GM19467 (cell line): ENCODE results near the gene METRNL.
A peak's percentile ranks its signal among the peaks of the same experiment; 100 is the strongest.
"Not testable (repeated sequence)": the region's sequence is repeated elsewhere in the genome, so short reads cannot be mapped to it uniquely, and the experiment has no call there.

Source experiments
- ATAC-seq: cut with Tn5 transposase; IDR thresholded peaks from one replicate; pipeline ENCODE4 v1.9.1; 2021; ENCODE audit warnings: mild to moderate bottlenecking, moderate library complexity; ENCODE audit not compliant: unreplicated experiment

Gene METRNL

DNA sequence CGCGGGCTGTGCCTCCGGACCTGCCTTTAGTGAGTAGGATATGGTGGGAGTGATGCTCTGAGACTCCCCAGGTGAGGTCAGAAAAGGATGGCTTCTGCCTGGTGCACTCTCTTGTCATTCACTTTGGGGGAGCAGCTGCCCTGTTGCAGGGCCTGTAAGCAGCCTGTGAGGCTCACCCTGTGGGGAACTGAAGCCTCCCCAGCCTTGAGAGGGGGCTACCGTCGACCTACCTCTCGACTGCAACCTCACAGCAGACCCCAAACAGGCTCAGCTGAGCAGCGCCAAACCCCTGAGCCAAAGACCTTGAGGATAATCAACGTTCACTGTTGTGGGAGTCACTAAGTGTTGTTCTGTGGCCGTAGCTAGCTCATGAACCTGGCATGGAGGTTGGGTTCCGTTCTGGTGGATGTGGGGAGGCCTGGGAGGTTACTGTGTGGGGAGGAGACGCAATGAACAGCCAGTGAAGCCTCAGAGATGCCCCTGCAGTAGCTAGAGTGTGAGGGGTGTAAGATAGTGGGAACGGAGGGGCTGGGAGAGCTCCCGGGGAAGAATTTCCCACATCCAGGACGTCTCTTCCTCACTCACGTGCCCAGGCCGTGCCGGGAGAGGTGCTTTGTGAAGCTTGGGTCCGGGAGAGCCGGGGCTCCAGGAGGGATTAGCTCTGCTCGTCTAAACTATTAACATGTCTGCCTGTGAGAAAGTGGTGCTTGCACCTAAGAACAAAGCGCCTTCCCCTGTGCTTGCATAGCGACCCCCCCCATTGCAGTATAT, 38.8 kb downstream of the METRNL start:
- ATAC-seq, result no peak

DNA sequence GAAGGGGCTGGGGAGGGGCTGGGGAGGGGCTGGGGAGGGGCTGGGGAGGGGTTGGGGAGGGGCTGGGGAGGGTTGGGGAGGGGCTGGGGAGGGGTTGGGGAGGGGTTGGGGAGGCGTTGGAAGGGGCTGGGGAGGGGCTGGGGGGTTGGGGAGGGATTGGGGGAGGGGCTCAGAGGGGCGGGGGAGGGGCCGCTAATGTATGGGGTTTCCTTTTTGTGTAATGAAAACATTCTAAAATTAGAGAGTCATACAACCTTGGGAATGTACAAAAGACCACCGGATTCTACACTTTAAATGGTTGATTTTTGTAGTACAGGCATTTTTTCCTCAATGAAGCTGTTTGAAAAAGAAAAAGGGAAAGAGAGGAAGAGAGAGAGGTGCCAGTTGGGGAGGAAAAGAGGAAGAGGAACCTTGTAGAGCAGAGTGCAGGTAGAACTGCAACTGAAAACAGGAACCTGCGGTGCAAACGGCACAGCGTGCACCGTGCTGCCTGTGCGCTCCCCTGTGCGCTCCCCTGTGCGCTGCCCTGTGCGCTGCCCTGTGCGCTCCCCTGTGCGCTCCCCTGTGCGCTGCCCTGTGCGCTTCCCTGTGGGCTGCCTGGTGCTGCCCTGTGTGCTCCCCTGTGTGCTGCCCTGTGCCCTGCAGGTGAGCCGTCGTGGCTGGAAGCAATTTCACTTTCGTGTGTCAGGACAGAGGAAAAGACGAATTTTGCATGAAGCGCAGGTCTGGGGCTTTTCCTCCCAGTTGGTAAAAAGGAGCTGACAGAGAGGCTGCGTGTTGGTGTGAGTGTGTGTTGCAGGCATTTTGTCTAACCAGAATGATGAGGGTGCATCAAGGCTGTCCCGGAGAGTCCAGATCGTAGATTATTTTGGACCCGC, 40.8 kb downstream of the METRNL start:
- ATAC-seq, result peak; percentile 67

DNA sequence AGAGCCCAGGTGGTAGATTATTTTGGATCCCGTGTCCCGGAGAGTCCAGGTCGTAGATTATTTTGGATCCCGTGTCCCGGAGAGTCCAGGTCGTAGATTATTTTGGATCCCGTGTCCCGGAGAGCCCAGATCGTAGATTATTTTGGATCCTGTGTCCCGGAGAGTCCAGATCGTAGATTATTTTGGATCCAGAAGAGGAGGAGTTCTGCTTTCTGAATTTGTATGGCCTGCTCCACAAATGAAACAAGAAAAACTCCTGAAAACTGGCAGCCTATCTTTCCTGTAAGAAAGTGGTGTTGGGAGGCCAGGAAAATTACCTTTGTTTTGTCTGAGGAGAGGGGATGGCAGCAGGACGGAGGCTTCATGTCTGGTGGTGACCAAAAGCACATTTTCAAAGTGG, 42.1 kb downstream of the METRNL start:
- not testable (repeated sequence) for ATAC-seq

DNA sequence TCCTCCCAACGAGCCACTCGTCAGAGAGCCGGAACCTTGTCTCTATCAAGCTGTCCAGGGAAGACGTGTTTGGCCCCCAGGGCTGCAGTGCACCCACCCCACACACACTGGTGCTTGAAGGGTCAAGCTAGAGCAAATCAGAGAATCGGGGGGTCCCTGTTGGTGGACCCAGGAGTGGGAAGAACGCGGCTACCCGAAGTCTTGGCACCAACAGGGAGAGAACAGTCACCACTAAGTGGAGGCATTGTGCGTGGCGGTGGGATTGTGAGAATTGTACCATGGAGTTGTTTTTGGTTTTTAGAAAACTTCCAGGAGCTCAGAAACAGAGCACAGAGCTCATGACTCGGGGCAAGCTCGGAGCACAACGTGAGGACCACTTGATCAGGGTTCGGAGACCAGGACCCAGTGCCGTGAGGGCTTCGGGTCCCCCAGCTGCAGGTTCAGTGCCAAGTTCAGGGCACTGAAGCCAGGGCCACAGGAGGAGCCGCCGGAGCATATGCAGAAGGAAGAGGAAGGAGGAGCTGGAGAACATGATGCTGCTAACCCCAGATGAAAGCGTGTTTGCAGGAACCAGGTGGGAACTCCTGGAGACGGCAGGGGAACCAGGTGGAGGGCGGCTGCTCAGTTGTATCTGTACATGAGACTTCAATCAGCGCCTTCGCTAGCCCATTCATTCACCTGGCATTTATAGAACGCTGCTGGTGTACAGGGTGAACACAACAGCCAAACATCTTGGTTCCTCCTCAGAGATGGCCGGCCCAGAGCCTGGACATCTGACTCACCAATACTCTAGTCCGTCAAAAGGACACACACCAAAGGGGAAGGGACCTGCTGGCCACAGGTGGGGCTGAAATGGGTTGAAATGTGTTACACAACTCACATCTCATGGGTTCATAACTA, 42.8 kb downstream of the METRNL start:
- no peak for ATAC-seq

DNA sequence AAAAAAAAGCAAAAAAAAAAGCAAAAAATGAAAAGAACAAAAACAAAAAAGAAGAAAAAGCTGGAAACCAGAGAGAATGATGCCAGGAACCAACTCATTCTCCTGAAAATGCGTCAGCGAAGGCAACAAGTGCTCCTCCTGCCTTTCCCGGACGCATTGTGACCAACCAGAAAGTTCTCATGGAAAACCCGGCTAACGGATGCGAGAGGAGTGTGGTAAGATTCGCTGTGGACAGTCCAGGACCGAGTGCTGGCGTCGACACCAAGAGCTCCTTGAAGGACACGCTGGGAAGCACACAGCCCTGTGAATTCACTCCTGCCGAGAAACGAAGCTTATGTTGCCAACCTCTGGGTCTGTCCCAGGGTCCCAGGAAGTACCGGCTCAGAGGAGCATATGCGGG, 43.4 kb downstream of the METRNL start:
- ATAC-seq, result no peak

DNA sequence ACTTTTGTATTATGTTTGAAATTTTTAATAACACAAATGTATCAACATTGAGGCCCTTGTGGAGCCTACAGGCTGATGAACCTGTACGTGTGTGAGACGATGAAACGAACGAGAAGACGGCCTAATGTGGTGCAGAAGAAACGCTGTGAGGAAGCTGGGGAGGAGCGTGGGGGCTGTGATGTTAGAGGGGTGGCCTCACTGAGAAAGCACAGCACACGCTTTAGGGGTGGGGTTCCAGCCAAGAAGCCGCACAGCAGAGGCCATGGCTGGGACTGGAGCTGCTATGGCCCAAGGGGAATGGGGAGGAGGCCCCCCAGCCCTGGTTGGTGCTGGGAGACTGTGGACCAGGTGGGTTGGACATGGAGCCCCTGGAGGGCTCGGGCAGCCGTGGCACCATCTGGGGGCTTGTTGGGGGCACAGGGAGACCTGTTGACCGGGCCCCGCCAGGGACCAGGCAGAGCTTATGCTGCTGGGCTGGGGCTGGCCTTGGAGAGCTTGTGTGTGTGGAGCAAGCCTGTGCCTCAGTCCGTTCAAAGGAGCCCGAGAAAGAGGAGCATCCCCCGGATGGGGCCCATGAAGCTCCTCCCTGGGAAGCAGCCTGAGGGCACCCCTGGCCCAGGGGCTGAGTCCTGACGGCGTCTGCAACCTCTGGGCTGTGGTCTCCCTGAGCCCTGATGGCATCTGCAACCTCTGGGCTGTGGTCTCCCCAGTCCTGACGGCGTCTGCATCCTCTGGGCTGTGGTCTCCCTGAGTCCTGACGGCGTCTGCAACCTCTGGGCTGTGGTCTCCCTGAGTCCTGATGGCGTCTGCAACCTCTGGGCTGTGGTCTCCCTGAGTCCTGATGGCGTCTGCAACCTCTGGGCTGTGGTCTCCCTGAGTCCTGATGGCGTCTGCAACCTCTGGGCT, 44.7 kb downstream of the METRNL start:
- no peak for ATAC-seq

DNA sequence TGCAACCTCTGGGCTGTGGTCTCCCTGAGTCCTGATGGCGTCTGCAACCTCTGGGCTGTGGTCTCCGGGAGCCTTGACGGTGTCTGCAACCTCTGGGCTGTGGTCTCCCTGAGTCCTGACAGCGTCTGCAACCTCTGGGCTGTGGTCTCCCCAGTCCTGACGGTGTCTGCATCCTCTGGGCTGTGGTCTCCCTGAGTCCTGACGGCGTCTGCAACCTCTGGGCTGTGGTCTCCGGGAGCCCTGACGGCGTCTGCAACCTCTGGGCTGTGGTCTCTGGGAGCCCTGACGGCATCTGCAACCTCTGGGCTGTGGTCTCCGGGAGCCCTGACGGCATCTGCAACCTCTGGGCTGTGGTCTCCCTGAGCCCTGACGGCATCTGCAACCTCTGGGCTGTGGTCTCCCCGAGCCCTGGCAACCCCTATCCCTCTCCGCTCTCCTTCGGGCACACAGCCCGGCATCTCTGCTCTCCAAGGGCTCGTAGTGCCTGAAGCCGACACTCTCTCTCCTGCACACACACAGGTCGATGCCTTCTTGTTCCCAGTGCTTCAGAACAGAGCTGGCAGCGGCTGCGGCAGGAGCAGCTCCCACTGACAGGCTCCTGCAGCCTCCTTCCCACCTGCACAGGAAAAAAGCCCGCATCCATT, 45.6 kb downstream of the METRNL start:
- no peak for ATAC-seq

DNA sequence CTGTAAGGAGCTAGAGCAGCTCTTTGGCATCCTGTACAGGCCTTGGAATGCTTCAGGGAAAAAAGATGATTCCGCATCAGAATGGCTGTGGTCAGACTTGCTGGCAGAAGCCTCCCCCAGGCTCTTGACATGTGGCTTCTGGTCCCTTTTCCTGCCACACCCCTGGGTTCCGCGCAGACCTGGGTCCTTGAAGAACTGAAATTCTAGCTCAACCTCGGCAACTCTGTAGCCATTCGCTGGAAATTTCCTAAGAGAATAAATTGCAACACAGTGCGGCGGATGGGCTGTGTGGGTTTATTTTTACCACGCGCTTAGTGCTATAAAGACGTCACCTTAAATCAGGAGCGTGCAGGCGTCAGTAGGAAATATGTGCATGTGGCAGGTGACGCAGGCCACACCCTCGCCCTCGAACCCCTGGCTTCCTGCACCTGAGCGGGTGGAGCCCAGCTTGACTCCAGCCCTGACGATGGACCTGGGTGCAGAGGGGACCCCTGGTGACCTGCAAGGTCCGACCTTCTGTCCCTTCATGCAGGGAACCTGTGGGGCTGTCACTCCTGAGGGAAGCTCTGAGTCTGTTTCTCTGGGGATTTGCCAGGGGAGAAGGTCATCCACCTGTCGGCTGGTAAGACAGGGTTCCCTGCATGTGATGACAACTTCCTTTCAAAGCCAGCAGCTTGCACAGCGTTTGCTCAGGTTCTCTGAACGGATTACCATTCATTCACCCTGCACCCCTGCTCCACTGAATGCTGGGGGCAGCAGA, 46.3 kb downstream of the METRNL start:
- ATAC-seq, result no peak

DNA sequence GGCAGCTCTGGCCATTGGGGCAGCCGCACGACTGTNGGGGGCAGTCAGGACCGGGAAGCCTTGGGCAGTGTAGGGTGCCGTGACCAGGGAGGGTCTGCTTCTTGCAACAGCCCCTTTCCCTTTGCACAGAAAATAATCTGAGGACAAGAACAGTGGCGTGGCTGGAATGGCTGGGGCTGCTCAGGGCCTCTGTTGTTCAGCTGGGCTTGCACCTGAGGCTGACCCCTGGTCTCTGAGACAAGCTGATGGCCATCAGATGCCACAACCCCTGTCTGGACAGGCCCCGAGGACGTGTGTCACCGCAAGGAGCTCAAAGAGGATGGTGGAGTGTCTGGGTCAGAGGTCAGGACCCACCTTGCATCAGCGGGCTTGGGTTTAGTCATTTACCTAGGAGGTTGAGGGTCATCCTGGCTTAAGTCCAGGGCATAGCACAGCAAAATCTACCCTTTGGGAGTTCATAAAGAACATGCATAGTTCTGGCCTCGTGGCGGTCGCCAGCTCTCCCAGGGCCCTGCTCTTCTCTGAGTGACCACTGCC, 46.9 kb downstream of the METRNL start:
- no peak for ATAC-seq

DNA sequence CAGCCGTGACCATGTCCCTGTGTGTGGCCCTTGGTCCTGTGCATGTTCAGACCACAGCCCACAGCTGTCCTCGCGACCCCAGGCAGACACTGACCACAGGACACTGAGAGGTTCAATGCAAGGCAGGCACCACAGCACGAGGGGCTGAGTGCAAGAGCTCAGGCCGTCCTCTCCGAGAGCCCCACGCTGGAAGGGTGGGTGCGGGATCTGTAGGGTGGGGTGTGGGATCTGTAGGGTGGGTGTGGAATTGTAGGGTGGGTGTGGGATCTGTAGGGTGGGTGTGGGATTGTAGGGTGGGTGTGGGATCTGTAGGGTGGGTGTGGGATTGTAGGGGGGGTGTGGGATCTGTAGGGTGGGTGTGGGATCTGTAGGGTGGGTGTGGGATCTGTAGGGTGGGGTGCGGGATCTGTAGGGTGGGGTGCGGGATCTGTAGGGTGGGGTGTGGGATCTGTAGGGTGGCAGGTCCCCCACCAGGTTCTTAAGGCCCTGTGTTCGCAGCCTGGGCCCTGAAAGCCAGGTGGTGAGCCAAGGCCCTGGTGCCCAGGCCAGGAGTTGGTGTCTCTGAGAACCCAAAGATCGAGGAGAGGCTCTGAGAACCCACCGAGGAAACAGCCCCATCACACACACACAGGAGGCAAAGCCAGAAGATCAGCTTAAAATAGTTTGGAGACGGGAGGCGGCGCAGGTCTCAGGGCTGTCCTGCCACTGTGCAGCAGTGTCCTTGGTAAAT, 48.2 kb downstream of the METRNL start:
- ATAC-seq, result no peak

DNA sequence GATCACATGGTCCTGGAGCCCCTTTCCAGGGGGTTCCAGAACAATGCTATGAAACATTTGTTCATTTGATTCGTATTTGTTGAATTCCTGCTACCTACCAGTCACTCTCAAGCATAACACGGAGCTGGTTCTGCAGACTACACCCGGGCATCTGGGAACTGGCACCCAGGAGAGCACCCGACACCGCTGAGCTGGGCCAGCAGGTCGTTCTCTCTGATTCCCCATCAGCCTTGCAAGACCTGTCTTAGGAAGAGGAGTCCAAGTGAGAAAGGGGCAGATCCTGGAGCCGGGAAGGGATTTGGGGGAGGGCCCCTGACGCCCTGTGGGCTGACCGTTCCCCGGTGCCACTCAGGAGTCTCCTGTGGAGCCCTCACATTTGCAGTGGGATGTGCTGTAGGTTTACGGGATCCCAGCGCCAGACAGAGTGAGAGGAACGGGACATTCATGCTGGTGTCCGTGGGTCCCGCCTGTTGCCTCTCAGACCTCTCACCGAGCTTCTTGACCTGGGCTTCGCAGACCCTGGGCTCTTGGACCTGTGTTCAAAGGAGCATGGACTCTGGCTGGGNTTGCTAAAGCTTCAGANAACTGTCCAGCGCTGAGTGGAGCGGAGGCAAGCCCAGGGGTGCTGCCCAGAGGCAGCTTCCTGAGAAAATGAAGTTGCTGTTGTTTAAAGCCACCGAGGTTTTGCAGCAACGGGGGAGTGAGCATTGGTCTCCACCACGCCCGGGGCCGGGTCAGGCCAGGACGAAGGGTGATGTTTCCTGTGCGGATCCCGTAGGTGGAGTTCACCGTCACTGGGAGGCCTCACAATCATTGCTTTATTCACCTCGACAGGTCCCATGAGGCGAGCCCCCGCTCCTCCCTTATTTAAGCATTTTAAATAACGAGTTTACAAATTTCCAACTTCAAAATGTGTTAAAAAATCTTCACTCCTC, 49.2 kb downstream of the METRNL start:
- no peak for ATAC-seq

DNA sequence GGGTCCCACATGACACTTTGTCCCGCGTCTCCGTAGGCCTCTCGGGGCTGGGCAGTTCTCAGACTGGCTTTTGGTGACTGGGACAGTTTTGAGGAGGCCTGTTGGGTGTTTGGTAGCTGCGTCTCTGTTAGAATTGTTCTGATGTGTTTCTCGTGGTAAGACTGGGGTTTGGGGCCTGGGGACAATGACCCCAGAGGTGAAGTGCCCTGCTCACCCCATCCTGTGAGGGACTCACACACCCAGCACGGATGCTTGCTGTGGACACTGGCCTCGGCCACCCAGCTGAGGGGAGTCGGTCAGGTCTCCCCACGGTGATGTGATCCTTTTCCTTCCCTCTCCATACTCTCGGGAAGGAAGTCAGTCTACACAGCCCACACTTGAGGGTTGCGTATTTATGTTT, 50.3 kb downstream of the METRNL start:
- ATAC-seq, result no peak

DNA sequence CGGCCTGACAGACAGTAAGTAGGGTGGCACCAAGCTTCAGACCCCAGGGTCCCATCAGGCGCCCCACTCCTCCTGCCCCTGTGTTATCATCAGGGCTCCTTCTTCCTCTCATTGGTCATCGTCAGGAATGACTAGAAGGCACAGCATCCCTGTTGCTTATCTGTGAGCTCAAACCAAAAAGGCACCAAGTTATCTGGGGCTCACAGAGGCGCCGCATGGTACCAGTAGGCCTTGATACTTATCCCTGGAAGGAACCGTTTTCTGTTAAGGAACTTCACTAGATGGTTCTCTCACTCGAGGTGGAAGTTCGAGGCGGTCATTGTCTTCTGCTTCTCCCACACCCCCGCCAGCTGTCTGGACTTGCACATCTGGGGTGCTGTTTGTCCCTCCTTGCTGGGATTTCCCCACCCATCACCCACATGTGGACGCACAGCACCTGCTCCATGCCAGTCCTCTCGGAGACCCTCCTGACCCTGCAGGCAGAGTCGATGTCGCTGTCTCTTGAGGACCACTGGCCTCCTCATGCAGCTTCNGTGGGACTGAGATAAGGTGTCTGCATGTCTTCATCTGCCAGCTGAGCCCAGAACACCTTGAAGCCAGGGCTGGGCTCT, 52.1 kb downstream of the METRNL start:
- ATAC-seq, result no peak

DNA sequence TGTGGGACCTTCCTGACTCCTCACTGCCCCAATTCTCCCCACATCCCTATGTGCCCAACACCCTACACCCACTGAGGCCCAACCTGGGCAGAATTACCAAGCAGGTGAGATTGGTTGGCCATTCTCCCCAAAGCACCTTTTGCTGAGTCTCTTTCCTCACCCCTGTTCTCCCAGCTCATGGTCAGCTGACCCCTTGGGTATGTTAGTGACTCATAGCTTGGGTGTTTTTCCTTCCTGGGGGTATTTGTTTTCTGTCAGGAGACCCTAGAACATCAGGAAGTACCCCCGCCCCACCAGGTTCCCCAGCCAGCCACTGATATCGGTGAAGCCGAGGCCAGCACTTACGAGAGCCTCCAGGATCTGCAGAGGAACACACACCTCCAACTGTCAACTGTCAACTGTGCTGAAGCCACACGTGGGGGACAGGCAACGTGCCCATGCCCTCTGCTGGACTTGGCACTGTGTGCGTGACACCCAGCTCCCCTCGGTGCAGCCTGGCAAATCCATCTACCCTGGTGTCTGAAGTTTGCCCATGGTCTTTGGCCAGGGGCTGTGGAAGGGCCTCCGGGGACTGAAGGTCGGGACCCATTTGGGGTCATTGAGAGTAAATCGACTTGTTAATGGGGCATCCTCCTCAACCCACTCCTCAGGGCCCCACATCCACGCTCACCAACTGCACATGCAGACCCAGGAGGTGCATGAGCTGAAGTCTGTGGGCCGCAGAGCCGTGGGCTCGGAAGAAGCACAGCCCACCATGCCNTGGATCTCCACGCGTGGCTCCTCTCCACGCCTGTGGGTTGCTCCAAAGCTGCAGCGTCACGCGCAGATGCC, 53.1 kb downstream of the METRNL start:
- ATAC-seq, result no peak

DNA sequence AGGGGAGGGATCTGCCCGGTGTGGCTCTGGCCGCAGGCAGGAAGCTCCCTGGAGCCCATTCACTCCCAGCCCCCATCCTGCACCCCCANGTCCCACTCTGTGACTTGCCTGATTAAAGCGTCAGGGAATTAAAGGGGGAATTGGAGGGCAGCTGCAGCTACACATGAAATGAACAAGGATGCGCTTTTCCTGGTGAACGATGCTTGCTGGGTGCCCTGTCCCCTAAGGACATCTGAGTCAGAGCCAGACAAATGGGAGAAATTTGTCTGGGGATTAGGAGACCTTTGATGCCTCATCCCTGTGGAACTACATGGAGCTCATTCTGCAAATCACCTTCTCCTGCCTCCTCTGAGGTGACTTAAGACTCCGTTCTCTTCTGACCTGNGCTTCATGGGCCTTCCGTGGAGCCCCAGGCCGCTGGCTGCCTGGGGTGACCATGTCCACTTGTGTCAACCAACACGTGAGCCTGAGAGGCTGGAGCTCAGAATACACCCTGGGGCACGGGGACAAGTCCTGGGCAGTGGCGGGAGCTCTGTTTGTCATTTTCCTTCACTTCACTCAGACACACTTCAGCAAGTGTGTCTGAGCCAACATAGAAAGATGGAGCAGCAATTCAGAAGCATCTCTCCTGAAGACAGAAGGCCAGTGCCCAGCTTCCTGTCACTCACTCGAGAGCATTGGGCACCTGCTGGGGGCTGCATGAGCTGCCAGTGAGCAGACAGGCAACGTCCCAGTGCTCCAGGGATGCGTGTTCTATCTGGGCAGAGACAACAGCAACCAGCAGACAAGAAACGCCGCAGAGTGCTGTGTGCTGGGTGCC, 54.1 kb downstream of the METRNL start:
- ATAC-seq, result no peak
